Bronchial epithelial cell (primary cell): Measurements from ENCODE around the gene SMARCA4. TPM values are rescaled to one million over a fixed set of nuclear protein-coding genes. Genes with fewer than 3 reads are reported as not detected.

Experiments
- DNase-seq: peaks from one replicate; pipeline ENCODE4 v3.0.0-alpha.2; 2010; ENCODE audit warnings: low read depth
- FAIRE-seq: peaks from 2 replicates; lab custom pipeline; 2011; peaks lifted over from hg19 to GRCh38; lab: Jason Lieb, UNC
- H3K27me3 ChIP-seq: 2 replicates; pipeline ENCODE4 v1.5.1; 2011; ENCODE audit warnings: low read length; ENCODE audit not compliant: control insufficient read depth, insufficient read depth
- H3K36me3 ChIP-seq: 2 replicates; pipeline ENCODE4 v1.5.1; 2011; ENCODE audit warnings: low read length; ENCODE audit not compliant: control insufficient read depth, insufficient read depth
- H3K4me3 ChIP-seq: 2 replicates; pipeline ENCODE4 v1.5.1; 2011; ENCODE audit warnings: mild to moderate bottlenecking, low read depth, low read length, control low read depth
- total RNA-seq: library from RNA; depleted of rRNA; stranded (reverse); fragments of >200 nt; gene quantifications from 2 replicates; pipeline ENCODE4 v1.2.1, GENCODE V29; 2014
- TF ChIP-seq, protein P1 (sequence below): IDR thresholded peaks from 2 replicates; pipeline ENCODE4 v1.5.1; 2011; ENCODE audit warnings: mild to moderate bottlenecking, moderate library complexity, low read length, control low read depth, inconsistent platforms; ENCODE audit not compliant: insufficient read depth, severe bottlenecking

SMARCA4 gene
- total RNA-seq, 1 donor from 2014 or later, result 49.2 TPM

DNA sequence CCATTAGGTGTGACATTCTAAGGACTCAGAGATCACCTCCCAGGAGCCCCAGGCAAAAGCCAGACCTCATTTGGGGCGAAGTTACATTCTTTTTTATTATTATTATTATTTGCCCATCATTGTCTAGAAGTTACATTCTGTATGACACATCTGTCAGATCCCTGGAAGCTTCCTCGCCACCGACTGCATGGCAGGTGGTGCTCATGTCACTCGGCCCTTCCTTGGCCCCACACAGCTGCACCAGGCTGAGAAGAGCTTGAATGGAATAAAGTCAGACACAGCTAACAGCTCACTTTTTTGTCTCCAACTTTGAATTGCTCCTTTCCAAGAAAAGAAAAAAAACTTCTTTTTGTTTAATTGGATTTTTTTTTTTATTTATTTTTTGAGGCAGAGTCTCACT lies 87.0 kb downstream of the SMARCA4 start:
- DNase-seq (no peak), FAIRE-seq (no peak)
- H3K36me3 ChIP-seq, result peaks cover 8% of the 10 kb centered on the region
- TF ChIP-seq, protein P1, sequence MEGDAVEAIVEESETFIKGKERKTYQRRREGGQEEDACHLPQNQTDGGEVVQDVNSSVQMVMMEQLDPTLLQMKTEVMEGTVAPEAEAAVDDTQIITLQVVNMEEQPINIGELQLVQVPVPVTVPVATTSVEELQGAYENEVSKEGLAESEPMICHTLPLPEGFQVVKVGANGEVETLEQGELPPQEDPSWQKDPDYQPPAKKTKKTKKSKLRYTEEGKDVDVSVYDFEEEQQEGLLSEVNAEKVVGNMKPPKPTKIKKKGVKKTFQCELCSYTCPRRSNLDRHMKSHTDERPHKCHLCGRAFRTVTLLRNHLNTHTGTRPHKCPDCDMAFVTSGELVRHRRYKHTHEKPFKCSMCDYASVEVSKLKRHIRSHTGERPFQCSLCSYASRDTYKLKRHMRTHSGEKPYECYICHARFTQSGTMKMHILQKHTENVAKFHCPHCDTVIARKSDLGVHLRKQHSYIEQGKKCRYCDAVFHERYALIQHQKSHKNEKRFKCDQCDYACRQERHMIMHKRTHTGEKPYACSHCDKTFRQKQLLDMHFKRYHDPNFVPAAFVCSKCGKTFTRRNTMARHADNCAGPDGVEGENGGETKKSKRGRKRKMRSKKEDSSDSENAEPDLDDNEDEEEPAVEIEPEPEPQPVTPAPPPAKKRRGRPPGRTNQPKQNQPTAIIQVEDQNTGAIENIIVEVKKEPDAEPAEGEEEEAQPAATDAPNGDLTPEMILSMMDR, result no peak
- no peak overlapping the region for H3K4me3 ChIP-seq
- H3K27me3 ChIP-seq, result no peaks in the 10 kb centered on the region

DNA sequence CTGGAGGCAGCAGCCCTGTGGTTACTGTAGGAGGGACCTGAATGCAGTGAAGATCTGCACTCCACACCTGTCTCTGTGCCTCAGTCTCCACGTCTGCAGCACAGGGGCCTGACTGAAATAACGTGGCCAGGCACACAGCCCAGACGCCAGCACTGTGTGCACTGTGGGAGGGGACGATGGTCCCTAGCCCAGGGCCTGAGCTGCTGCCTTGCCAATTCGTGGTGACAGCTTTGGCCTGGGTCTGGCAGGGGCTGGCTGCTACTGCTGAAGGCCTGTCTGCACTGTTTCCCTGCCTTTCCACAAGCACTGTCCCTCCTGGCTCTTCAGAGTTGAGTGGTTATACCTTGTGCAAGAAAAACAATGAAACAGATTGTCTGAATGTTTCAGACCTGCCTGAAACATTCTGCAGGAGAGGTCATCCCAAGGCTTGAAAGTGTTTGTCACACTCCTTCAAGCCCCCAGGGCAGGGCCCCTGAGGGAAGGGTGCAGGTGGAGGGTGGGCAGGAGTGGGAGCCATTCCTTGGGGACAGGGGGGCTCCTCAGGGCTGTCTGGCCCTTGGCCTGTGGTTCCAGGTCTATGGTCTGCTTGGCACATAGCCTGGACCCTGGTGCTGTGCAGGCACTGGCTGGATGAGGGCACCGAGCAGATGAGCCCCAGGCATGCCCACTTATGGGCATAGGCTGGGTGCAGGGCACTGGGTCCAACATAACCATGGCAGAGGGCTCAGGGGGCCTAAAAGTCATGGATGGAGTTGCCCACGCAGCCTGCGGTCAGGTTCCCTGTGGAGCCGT lies 89.7 kb downstream of the SMARCA4 start:
- peaks cover 10% of the 10 kb centered on the region for H3K36me3 ChIP-seq
- DNase-seq (no peak), FAIRE-seq (no peak)
- TF ChIP-seq, protein P1, result no peak
- no peaks in the 10 kb centered on the region for H3K27me3 ChIP-seq
- H3K4me3 ChIP-seq, result no peak overlapping the region

- FAIRE-seq (no peak), DNase-seq (no peak)
- H3K27me3 ChIP-seq, result no peaks in the 10 kb centered on the region
- peaks cover 18% of the 10 kb centered on the region for H3K36me3 ChIP-seq
- TF ChIP-seq, protein P1, result no peak
- H3K4me3 ChIP-seq, result no peak overlapping the region
Observed at GRCh38 chr19:11053817-11054195, 93.0 kb downstream of the SMARCA4 start.

DNA sequence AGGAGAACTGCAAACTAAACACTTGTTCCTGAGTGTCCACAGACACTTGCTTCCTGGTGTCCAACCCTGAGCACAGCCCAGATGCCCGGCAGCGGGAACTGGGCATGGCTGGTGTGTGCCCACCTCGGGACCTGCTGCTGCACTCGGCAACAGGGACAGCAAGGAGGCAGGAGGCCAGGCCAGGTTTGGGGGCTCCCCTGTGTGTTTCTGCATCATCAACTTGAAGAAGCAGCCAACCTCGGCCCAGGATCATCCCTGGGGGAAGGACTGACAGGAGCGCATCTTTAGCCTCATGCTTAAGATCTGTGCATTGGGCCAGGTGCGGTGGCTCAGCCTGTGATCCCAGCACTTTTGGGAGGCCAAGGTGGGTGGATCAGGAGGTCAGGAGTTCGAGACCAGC lies 93.4 kb downstream of the SMARCA4 start:
- Histone ChIP-seq H3K36me3 (peaks cover 18% of the 10 kb centered on the region), H3K27me3 (no peaks in the 10 kb centered on the region), H3K4me3 (no peak overlapping the region)
- DNase-seq (no peak), FAIRE-seq (no peak)
- TF ChIP-seq, protein P1, result no peak

GRCh38 chr19:11054628-11055027 lies 93.8 kb downstream of the SMARCA4 start:
- FAIRE-seq (no peak), DNase-seq (no peak)
- no peak overlapping the region for H3K4me3 ChIP-seq
- TF ChIP-seq, protein P1, result no peak
- H3K36me3 ChIP-seq, result peaks cover 19% of the 10 kb centered on the region
- H3K27me3 ChIP-seq, result no peaks in the 10 kb centered on the region
